Peyer's patch (tissue), 4 donors: ENCODE measurements around the gene SLC39A13.

ENCODE experiments used
- POLR2A ChIP-seq, 2 donors: fragments of 450-650 bp; IDR thresholded peaks; one replicate each; pipeline ENCODE4 v1.5.1; 2017; ENCODE audit warnings: antibody characterized with exemption in 2 of 2, mild to moderate bottlenecking in 2 of 2, moderate library complexity in 2 of 2
- TF ChIP-seq, protein P1 (sequence below), 6 experiments: fragments of 450-650 bp in 4 of 6; fragments of 200-600 bp in 2 of 6; sonication (generic) in 1 of 6; IDR thresholded peaks; one replicate each; pipeline ENCODE4 v1.5.1; 2017 to 2019; ENCODE audit warnings: antibody characterized with exemption in 6 of 6, mild to moderate bottlenecking in 3 of 6, moderate library complexity in 1 of 6

DNA sequence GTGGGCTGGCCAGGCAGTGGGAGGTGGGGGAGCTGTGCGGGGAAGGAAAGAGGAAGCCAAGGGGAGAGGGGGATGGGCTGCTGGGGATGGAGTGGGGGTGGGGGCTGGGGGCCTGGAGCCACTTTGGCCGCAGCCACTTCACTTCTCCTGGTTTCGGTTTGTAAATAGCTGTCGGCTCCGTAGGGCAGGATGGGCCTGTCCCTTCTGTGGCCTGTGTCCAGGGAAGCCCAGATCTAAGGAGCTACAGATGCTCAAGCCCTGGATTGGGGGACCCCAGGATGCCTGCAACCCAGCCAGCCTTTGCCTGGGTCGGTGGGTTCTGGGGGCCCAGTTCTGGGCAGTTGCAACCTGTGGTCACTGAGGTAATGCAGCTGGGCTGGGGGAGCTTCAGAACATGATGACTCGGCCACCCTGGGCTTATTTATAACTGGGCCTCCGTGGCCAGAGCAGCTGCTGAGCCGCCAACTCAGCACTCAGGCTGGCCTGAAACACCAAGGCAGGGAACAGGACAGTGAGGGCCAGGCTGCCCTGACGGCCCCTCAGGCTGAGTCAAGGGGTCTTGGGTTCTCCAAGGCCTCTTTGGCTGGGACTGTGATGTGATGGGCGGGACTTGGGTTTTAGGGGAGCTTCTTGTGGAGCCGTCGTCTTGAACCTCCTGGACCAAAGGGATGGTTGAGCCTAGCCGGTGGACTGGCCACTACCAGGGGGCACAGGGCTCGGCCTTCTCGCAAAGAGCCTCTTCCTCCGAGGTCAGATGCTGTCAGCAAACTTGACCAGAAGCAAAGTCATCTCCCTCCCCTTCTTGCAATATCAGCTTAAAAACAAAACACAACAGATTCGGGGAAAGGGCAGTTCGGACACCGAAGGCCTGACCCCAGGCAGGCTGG is 15.0 kb upstream of the SLC39A13 start:
- TF ChIP-seq, protein P1, sequence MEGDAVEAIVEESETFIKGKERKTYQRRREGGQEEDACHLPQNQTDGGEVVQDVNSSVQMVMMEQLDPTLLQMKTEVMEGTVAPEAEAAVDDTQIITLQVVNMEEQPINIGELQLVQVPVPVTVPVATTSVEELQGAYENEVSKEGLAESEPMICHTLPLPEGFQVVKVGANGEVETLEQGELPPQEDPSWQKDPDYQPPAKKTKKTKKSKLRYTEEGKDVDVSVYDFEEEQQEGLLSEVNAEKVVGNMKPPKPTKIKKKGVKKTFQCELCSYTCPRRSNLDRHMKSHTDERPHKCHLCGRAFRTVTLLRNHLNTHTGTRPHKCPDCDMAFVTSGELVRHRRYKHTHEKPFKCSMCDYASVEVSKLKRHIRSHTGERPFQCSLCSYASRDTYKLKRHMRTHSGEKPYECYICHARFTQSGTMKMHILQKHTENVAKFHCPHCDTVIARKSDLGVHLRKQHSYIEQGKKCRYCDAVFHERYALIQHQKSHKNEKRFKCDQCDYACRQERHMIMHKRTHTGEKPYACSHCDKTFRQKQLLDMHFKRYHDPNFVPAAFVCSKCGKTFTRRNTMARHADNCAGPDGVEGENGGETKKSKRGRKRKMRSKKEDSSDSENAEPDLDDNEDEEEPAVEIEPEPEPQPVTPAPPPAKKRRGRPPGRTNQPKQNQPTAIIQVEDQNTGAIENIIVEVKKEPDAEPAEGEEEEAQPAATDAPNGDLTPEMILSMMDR (IDR thresholded peaks at IDR 0.05): no peak
- no peak for TF ChIP-seq POLR2A (IDR thresholded peaks at IDR 0.05)
